HG03442 (cell line): Measurements from ENCODE around the gene RAB27A.
"Not testable (repeated sequence)": the region's sequence is repeated elsewhere in the genome, so short reads cannot be mapped to it uniquely, and the experiment has no call there.

Experiments used
- ATAC-seq: cut with Tn5 transposase; IDR thresholded peaks from one replicate; pipeline ENCODE4 v1.9.1; 2021; ENCODE audit warnings: mild to moderate bottlenecking, moderate library complexity; ENCODE audit not compliant: unreplicated experiment

Gene RAB27A

DNA sequence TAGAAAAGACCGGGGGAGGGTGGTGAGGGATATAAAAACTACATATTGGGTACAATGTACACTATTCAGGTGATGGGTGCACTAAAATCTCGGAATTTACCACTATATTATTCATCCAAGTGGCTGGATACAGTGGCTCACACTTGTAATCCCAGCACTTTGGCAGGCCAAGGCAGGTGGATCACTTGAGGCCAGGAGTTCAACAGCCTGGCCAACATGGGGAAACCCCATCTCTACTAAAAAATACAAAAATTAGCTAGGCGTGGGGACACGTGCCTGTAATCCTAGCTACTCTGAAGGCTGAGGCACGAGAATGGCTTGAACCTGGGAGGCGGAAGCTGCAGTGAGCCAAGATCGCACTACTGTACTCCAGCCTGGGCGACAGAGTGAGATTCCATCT lies 37.4 kb downstream of the RAB27A start:
- ATAC-seq, result not testable (repeated sequence)

DNA sequence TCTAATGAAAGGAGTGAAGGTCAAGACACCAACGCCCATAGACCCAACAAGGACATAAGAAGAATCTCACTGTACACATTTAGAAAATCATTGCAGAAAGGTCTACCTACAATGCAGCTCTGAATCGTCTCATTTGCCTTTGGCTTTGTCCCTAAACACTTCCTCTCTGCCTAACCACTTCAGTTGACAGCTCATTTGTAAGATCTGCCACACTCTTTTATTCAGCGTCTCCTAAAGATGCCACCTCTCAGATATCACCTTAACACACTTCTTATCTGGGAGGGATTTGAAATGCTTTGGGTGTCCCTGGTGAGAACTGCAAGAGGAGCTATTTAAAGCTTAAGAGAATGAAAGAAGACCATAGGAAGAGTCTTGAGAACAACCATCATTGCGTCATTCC lies 38.7 kb downstream of the RAB27A start:
- no peak for ATAC-seq

DNA sequence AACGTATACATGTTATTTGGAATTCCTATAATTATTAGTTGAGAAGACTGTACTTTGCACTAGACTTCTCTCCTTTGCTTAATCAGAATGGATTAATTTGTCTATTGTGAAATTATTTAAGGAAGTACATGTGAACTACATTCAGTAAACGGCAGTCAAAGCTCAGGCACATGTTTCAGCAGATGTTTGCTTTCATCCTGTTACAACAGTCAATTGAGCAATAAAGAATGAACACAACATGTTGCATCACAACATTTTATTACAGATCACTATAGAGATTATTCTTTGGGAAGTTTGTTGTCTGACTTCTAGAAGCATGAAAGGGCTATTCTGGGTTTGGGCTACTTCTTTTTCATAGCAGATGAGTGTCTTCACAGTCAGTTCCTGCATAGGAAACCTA lies 39.2 kb downstream of the RAB27A start:
- ATAC-seq, result no peak

DNA sequence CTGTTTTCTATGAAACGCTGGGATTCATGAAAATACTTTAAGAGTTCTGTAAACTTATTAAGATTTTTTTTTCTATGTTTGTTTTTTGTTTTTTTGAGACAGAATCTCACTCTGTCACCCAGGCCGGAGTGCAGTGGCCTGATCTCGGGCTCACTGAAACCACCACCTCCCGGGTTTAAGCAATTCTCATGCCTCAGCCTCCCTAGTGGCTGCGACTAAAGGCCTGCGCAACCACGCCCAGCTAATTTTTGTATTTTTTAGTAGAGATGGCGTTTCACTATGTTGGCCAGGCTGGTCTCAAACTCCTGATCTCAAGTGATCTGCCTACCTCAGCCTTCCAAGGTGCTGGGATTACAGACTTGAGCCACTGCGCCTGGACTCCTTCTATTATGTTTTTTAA lies 39.7 kb downstream of the RAB27A start:
- not testable (repeated sequence) for ATAC-seq

DNA sequence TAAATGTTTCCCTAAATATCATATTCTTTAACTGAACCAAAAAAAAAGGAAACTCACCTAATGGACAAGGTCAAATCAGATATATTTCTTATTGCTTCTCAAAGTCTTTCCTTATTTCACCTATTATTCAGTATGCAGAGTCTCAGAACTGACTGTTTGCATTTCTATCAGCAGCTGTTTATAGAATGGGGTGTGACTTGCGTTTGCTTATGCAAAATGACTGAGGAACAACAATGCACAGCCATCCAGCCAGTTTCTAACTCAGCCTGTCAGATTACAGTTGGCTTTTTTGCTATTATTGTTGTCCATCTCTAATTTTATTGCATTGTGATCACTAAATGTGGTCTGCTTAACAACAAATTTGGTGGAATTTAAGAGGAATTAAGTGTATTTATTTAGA lies 40.7 kb downstream of the RAB27A start:
- no peak for ATAC-seq

DNA sequence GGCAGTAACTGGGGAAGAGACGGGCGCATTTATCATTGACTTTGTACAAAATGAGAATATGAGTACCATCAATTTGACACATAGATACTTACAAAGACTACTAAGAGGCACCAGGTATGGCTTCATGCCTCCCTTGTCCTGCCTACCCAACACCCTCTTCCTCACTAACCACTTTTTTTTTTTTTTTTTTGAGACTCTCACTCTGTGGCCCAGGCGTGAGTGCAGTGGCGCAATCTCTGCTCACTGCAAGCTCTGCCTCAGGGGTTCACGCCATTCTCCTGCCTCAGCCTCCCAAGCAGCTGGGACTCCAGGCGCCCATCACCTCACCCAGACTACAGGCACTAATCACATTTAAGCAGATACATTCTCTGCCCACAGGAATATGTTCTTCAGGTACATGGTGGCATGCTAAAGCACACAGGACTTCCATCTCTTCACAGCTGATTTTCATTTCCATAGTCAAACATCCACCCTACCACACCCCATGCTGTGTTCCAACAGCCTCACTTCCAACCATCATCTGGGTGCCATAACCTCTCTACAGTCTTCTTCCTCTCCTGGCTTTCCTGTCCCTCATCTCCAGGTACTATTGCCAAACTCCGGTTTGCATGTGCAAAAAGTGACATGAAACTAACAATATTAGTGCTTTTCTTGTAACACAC lies 41.7 kb downstream of the RAB27A start:
- no peak for ATAC-seq

DNA sequence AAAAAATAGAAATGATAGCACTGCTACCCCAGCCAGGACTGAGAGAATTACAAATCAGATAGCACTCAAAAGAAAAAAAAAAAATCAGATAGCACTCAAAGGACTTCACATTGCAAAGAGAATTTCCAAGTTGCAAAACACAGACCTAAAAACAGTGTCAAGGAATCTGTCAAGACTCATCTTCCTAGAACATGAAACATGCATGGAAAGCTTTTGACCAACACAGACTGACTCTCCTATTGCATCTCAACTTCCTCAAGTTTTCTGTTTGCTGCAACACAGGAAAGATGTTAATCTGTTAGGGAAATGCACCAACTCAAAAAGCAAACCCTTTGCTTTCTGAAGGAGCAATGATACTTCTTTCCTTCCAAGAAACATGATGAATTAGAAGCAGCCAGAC lies 42.3 kb downstream of the RAB27A start:
- ATAC-seq, result no peak

DNA sequence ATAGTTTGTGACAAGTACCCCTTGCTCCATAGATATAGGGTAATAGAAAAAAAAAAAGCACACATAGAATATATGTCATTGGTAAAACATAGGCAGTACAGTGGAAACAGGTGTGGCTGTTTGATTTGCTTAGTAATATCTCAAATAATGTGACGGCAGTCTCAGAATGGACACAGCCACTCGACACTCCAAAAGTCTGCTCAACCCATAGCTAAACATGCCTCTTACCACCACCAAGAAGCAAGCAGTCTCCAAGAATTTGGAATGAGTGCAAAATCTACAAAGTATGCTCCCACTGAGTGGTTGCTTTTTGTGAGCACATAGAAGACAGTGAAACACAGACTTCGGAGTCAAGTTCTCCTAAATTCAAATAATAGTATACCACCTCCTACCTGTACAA lies 43.0 kb downstream of the RAB27A start:
- no peak for ATAC-seq

DNA sequence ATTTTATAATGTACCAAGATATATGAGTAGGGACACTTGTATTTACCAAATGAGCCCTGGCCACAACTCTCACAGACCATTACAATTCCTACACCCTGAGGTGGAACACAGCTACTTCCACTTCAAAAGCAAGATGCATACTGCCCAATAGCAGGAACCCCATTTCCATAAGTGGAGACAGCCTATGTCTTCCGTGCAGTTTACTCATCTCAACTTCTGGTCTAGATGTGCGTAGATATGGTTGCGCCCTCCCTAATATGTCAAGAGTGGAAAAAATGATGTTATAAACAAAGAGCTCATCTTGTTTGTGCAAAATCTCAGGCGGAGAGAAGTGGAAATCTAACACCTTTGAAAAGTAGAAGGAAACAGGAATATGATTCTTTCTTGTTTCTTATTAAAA lies 44.6 kb downstream of the RAB27A start:
- ATAC-seq, result no peak

DNA sequence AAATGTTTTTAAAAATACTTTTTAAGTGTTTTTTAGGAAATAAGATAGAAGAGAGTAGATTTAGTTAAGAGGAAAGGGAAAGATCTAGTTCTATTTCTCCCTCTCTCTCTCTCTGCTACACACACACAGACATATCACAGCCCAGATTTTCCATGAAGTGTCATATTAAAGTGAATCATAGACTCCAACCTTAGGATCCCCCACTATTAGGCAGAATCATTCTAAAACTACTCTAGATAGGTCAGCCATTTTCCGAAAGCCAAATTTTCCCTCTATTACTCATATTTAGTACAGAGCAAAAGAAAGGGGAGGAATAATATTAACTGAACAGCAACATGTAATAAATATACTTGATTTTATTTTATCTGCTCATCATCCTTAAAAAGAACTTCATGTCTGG lies 47.7 kb downstream of the RAB27A start:
- no peak for ATAC-seq

DNA sequence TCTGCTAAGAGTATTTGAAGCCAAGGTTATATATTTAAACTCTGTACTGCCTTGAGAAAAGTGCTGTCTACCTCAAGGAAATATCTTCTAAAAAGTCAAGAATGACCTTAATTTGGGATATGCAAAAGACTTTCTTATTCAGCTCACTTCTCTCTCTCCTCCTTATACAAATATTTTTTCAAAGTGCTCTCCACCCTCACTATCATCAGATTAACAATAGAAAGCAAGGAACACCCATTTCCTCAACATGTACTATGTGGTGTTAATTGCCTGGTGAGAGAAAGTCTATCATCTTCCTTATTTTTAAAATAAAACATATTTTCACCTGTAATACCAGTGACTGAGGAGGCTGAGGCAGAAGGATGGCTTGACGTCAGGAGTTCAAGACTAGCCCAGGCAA lies 48.4 kb downstream of the RAB27A start:
- no peak for ATAC-seq

DNA sequence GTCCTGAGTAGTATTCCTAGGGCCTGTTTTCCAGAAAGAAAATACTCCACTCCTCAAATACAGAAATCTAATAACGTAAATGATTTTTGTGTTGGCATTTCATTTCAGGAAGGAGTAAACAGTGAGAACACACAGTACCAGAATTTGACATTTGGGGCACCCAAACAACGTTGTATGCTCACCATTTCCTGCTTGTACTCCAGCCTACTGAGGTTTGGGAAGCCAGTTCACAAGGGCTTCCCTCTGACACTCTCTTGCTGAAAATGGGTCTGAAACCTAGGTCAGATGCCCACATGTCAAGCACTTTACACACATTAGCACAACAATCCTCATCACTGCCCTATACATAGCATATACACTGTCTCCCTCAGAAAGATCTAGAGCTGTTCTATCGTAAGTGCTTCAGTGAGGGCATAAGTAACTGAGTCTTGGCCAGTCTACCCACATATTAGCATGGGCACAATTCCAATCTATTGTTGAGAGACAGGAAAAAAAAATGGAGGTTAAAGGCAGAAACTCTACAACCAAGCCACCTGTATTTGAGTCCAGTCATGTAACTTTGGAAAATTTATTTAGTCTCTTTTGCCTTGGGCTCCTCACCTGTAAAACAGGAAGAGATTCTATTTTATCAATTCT lies 49.4 kb downstream of the RAB27A start:
- ATAC-seq, result no peak

DNA sequence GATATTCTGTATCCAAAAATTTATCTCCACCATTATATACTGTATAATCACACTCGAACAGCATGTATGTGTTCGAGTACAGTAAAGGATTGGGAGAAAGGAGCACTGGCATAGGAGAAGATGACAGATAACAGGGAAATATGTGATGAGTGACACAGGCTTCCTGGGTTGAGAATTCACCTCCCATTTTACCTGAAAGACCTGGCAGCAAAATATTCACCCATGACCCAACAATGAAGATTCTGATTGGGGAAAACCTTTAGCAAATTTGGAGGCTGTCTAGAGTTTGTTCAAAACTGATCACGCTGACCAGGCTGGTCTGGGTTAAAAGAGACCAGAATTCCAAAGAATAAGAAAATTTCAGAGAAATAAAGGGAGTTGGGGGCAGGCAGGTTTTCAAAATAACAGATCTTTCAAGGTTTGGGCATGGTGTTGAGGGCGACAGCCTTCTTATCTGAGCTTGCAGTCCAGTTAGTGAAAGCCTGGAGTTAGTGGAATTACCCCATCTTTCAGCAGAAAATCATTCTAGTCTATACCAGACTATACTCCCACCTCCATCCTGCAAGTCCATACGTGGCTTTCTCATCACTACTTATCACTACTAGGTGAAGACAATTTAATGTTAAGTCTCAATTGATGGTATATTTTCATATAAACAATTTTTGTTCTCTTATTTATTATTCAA lies 50.0 kb downstream of the RAB27A start:
- ATAC-seq, result no peak

DNA sequence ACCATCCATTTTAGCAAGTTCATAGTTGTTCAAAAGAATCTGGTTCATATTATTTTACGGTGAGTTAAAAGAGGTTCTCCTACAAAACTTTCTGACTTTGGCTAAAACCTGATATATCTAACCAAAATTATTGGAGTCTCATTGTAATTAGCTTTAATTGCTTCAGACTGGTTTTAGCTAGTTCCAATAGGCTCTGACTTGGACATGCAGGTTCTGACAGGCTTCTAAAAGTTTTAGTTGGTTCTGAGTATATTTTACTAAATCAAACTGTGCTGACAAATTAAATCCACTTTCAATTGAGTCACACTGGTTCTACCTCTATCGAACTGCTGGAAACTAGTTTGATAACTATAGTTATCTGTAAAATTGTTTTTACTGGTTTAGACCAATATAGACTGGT lies 50.7 kb downstream of the RAB27A start:
- no peak for ATAC-seq

DNA sequence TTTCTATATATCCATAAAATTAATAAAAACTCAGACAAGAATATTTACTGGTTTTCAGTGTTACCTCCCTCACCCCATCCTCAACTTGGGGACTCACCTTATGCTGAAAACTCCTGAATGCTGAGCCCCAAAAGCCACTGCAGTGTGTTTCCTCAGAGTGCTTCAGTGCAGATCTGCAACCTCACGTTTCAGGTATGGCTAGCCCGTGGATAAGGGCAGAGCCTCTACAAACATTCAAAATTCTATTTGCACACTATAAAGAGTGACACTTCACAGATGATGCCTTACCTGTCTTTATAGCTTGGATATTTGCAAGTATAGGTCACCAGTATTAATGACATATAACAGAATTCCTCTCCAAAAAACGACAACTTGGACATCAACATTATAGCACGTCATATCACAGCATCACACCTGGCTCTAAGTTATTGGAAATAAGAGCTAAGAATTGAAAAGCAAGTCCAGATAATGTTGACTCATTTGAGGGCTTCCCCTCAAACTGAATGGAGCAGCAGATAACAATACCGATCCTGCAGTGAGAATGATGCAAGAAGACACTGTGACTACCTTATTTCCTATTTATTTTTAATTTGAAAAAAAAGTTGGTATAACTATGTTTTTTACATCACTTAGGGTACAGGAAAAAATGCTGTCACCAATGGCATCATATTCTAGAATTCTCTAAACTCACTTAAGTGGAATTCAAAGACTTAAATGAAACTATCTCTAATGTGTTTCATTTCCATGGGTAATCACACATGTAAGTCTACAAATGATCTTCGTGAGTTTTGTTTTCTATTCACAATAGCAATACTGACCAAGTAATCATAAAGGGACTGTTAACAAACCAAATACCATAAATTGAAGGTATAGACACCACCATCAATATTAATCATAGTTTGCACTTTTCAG lies 52.1 kb downstream of the RAB27A start:
- ATAC-seq, result no peak

DNA sequence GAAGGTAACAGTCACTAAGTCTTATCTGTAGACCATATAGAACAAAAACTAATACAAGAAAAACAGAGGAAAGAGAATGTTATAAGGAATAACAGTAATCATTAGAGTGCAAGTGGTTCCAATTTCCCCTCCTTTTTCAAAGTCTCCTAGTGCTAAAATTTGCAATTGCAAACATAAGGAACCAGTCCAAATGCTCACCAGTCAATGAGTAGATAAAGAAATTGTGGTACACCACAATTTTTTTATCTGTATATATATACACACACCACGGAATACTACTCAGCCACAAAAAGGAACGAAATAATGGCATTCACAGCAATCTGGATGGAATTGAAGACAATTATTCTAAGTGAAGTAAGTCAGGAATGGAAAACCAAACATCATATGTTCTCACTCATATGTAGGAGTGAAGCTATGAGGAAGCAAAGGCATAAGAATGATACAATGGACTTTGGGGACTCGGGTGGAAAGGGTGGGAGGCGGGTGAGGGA lies 54.0 kb downstream of the RAB27A start:
- ATAC-seq, result no peak

DNA sequence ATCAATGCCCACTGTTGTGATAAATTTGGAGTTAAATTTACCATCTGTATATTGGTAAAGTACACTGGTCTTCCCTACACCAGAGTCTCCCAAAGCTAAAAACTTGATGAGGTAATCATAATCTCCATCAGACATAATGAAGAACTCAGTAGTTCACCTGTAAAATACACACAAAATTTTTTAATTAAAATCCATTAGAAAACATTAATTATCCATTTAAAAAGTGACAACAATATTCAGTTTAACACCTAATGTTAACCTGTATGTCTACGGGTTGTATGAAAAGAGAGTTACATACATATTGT lies 54.9 kb downstream of the RAB27A start:
- ATAC-seq, result no peak

DNA sequence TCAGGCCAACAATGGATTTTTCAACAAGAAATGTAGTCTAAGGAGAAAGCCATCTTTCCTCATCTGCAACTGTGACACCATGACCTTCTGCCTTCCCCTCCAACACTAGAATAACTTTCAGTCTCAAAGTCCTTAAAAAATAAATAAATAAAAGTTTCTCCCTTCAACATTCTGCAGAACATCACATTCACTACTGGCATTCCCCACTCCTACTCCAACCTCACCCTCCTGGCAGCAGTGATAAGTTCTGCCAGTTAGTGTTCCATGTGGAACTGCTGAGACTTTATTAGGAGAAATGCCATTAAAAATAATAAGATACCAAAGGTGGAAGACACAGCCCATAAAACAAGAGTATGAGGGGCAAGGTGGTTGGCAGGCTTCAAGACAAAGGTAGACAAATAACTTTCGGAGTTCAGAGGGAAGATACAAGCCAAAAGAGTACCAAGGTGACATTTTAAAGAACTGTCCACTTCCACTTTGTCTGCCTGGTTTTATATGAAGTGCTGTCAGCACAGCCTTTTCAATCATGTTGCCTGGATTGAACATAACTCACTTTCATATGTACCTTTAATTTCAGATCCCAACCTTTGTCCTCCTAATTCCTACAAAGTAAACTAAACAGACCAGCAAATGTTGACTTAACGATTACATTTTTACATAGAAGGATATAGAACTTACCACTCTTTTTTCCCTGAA lies 55.4 kb downstream of the RAB27A start:
- no peak for ATAC-seq

DNA sequence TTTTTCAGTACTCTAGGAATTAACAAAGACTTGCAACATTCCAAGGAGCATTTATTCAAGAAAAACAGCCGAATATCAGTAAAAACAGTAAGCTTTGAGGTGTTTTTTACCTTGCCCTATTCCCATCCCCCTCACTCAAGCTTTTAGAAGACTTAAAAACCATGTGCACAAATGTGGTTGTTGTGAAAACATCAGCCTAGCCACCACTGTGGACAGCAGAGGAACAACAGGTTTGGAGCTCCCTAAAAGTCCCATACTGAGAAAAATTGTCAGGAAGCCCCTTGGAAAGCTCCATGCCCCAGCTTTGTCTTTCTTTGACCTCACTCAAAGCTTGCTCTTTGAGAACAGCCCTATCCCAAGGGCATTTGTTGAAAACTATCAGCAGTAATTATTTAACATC lies 58.2 kb downstream of the RAB27A start:
- no peak for ATAC-seq

DNA sequence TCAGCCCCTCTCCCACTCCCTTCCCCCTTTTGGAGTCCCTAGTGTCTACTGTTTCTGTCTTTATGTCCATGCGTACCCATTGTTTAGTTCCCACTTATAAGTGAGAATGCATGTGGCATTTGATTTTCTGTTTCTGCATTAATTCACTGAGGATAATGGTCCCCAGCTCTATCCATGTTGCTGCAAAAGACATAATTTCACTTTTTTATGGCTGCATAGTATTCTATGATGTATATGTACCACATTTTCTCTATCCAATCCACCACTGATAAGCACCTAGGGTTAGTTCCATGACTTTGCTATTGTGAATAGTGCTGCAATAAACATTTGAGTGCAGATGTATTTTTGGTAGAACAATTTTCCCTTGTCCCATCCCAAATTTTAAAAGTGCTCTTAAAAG lies 58.7 kb downstream of the RAB27A start:
- no peak for ATAC-seq
